ENCODE results near the gene CACNA2D2. TPM values are rescaled to one million over a fixed set of nuclear protein-coding genes. Genes with fewer than 3 reads are reported as not detected.

Gene CACNA2D2
- total and polyA plus RNA-seq, 2 of the 13 experiments (the other 11 are each of a cell fraction or from before 2014, with no cell fraction given): not detected

- TF ChIP-seq ARID4A (CRISPR knock-in tag; IDR thresholded peaks at IDR 0.05; ENCODE audit: borderline replicate concordance) (peak; percentile 94), MAZ (IDR thresholded peaks at IDR 0.05; ENCODE audit: borderline replicate concordance, low read depth, low read length) (no peak), MAZ (CRISPR knock-in tag; IDR thresholded peaks at IDR 0.05; ENCODE audit: low read depth) (peak; percentile 75), SNAI1 (CRISPR knock-in tag; IDR thresholded peaks at IDR 0.05; ENCODE audit: borderline replicate concordance) (no peak), PAWR (CRISPR knock-in tag; IDR thresholded peaks at IDR 0.05; ENCODE audit: borderline replicate concordance) (0 out of 2 replicates have a peak, but pooled peaks have one; percentile 40), DZIP1 (CRISPR knock-in tag; IDR thresholded peaks at IDR 0.05) (no peak), ZNF276 (CRISPR knock-in tag; IDR thresholded peaks at IDR 0.05; ENCODE audit: low read depth) (no peak; the same call in 1 of the 2 replicates), CBX5 (CRISPR knock-in tag; IDR thresholded peaks at IDR 0.05; ENCODE audit: borderline replicate concordance) (no peak; the same call in 1 of the 2 replicates), IKZF4 (CRISPR knock-in tag; IDR thresholded peaks at IDR 0.05; ENCODE audit: borderline replicate concordance, low read depth, not compliant biosample characterization) (peak; percentile 60), ZNF225 (CRISPR knock-in tag; IDR thresholded peaks at IDR 0.05) (no peak), ZBTB25 (CRISPR knock-in tag; IDR thresholded peaks at IDR 0.05) (peak; percentile 71), RFX5 (IDR thresholded peaks at IDR 0.05; ENCODE audit: low read depth, low read length) (peak; percentile 38; the same call in 1 of the 2 replicates), ATF2 (CRISPR knock-in tag; IDR thresholded peaks at IDR 0.05) (peak; percentile 39; the same call in 1 of the 2 replicates), ZNF766 (CRISPR knock-in tag; IDR thresholded peaks at IDR 0.05; ENCODE audit: borderline replicate concordance) (peak; percentile 82; the same call in 1 of the 2 replicates), ASH2L (IDR thresholded peaks at IDR 0.05; ENCODE audit: insufficient read length, low read depth, low read length) (peak; percentile 80)
These were observed 175.3 kb downstream of the CACNA2D2 start, which contains the start of gene TUSC2 (continued) for GRCh38 chr3:50327943-50328691.

All from HepG2 (cell line).